ENCODE results near the gene B3GALT4. TPM values are rescaled to one million over a fixed set of nuclear protein-coding genes. Genes with fewer than 3 reads are reported as not detected.

B3GALT4 gene
- total and polyA plus RNA-seq, 2 of the 13 experiments (the other 11 are each of a cell fraction or from before 2014, with no cell fraction given), result 0.04 to 0.27 TPM

GRCh38 chr6:33299237-33299944, 22.5 kb downstream of the B3GALT4 start (continued):
- TF ChIP-seq ZNF496 (CRISPR knock-in tag; IDR thresholded peaks at IDR 0.05; ENCODE audit: insufficient replicate concordance) (no peak), NPAS2 (CRISPR knock-in tag; IDR thresholded peaks at IDR 0.05; ENCODE audit: borderline replicate concordance) (no peak), SOX13 (IDR thresholded peaks at IDR 0.05) (peak; percentile 35; the same call in 1 of the 2 replicates), SOX13 (CRISPR knock-in tag; conservative IDR thresholded peaks at IDR 0.05 in 1 of 2, IDR thresholded peaks at IDR 0.05 in 1 of 2) (peak in 1 of 2 experiments; percentile 14; a peak in 1 of 4 replicates), ZNF256 (CRISPR knock-in tag; conservative IDR thresholded peaks at IDR 0.05) (no peak; the same call in 1 of the 2 replicates), DPF2 (CRISPR knock-in tag; IDR thresholded peaks at IDR 0.05; ENCODE audit: borderline replicate concordance, low read depth) (no peak), TIGD3 (CRISPR knock-in tag; IDR thresholded peaks at IDR 0.05; ENCODE audit: borderline replicate concordance) (no peak), MTA3 (CRISPR knock-in tag; IDR thresholded peaks at IDR 0.05) (no peak), ZNF274 (CRISPR knock-in tag; IDR thresholded peaks at IDR 0.05) (peak; percentile 94), CBX2 (IDR thresholded peaks at IDR 0.05; ENCODE audit: low read depth, low read length) (no peak), CBX2 (CRISPR knock-in tag; IDR thresholded peaks at IDR 0.05; ENCODE audit: low read depth) (peak; percentile 68; the same call in 1 of the 2 replicates), PHF21A (CRISPR knock-in tag; IDR thresholded peaks at IDR 0.05) (peak; percentile 79), RFX5 (IDR thresholded peaks at IDR 0.05; ENCODE audit: low read depth, low read length) (0 out of 2 replicates have a peak, but pooled peaks have one; percentile 28), EED (CRISPR knock-in tag; IDR thresholded peaks at IDR 0.05) (peak; percentile 85; the same call in 1 of the 2 replicates), HMGA1 (CRISPR knock-in tag; conservative IDR thresholded peaks at IDR 0.05) (no peak), SNAPC2 (CRISPR knock-in tag; IDR thresholded peaks at IDR 0.05) (no peak), YY1 (IDR thresholded peaks at IDR 0.05; ENCODE audit: insufficient read depth, insufficient replicate concordance, low read depth, low read length) (peak; percentile 53), ZNF747 (CRISPR knock-in tag; IDR thresholded peaks at IDR 0.05; ENCODE audit: borderline replicate concordance) (peak; percentile 96), ZNF512B (CRISPR knock-in tag; IDR thresholded peaks at IDR 0.05; ENCODE audit: borderline replicate concordance) (no peak; the same call in 1 of the 2 replicates), ZNF431 (CRISPR knock-in tag; IDR thresholded peaks at IDR 0.05; ENCODE audit: borderline replicate concordance, low read depth) (peak; percentile 15), ZNF670 (CRISPR knock-in tag; IDR thresholded peaks at IDR 0.05; ENCODE audit: borderline replicate concordance) (peak; percentile 87; the same call in 1 of the 2 replicates), ISL2 (CRISPR knock-in tag; IDR thresholded peaks at IDR 0.05) (peak; percentile 47; the same call in 1 of the 2 replicates), ZNF33A (CRISPR knock-in tag; IDR thresholded peaks at IDR 0.05; ENCODE audit: borderline replicate concordance) (peak; percentile 16; the same call in 1 of the 2 replicates), ZNF816 (CRISPR knock-in tag; IDR thresholded peaks at IDR 0.05; ENCODE audit: borderline replicate concordance) (peak; percentile 74; the same call in 1 of the 2 replicates)
